Osteocyte (in vitro differentiated cells): ENCODE measurements around the gene GRK1. TPM values are rescaled to one million over a fixed set of nuclear protein-coding genes. Genes with fewer than 3 reads are reported as not detected.
"Not testable (repeated sequence)": the region's sequence is repeated elsewhere in the genome, so short reads cannot be mapped to it uniquely, and the experiment has no call there.

Experiments
- DNase-seq: peaks from one replicate; pipeline ENCODE4 v3.0.0; 2021; ENCODE audit warnings: mixed read lengths; ENCODE audit not compliant: unreplicated experiment; ENCODE audit errors: extremely low spot score
- H3K27ac Mint-ChIP-seq: one replicate; pipeline ENCODE4 v1.8.0; 2021; ENCODE audit warnings: mild to moderate bottlenecking, mixed read lengths; ENCODE audit not compliant: unreplicated experiment
- H3K27me3 Mint-ChIP-seq: one replicate; pipeline ENCODE4 v1.8.0; 2021; ENCODE audit warnings: mixed read lengths; ENCODE audit not compliant: unreplicated experiment
- H3K36me3 Mint-ChIP-seq: one replicate; pipeline ENCODE4 v1.8.0; 2021; ENCODE audit warnings: mixed read lengths; ENCODE audit not compliant: unreplicated experiment
- H3K4me1 Mint-ChIP-seq: one replicate; pipeline ENCODE4 v1.8.0; 2021; ENCODE audit warnings: mixed read lengths; ENCODE audit not compliant: unreplicated experiment
- H3K4me3 Mint-ChIP-seq: one replicate; pipeline ENCODE4 v1.8.0; 2021; ENCODE audit warnings: mild to moderate bottlenecking, moderate library complexity, mixed read lengths; ENCODE audit not compliant: unreplicated experiment
- H3K9me3 Mint-ChIP-seq: one replicate; pipeline ENCODE4 v1.8.0; 2021; ENCODE audit warnings: mixed read lengths; ENCODE audit not compliant: unreplicated experiment
- CTCF ChIP-seq: fragments of 200-600 bp; sonication (generic); IDR thresholded peaks from 2 replicates; pipeline ENCODE4 v1.5.0; 2021; ENCODE audit warnings: antibody characterized with exemption, mild to moderate bottlenecking, moderate library complexity
- total RNA-seq: library from RNA; stranded (reverse); gene quantifications from 2 replicates; pipeline ENCODE4 v1.2.1, GENCODE V29; 2021

The GRK1 gene
- total RNA-seq, 1 donor from 2014 or later, result not detected

GRCh38 chr13:113749507-113749906, 82.5 kb downstream of the GRK1 start:
- DNase-seq, result no peak
- H3K4me1 Mint-ChIP-seq, result no peaks in the 10 kb centered on the region

GRCh38 chr13:113749967-113750366, 82.9 kb downstream of the GRK1 start:
- H3K4me1 Mint-ChIP-seq, result no peaks in the 10 kb centered on the region
- no peak for DNase-seq
- no peak overlapping the region for H3K4me3 Mint-ChIP-seq
- TF ChIP-seq CTCF, result no peak
- H3K36me3 Mint-ChIP-seq, result no peaks in the 10 kb centered on the region
- no peaks in the 10 kb centered on the region for H3K9me3 Mint-ChIP-seq
- H3K27ac Mint-ChIP-seq, result no peak overlapping the region
- peaks cover 8% of the 10 kb centered on the region for H3K27me3 Mint-ChIP-seq

More at GRCh38 chr13:113749507-113749906, 82.5 kb downstream of the GRK1 start:
- Mint-ChIP-seq H3K9me3 (no peaks in the 10 kb centered on the region), H3K36me3 (no peaks in the 10 kb centered on the region), H3K4me3 (no peak overlapping the region), H3K27me3 (peaks cover 8% of the 10 kb centered on the region), H3K27ac (no peak overlapping the region)
- no peak for TF ChIP-seq CTCF

DNA sequence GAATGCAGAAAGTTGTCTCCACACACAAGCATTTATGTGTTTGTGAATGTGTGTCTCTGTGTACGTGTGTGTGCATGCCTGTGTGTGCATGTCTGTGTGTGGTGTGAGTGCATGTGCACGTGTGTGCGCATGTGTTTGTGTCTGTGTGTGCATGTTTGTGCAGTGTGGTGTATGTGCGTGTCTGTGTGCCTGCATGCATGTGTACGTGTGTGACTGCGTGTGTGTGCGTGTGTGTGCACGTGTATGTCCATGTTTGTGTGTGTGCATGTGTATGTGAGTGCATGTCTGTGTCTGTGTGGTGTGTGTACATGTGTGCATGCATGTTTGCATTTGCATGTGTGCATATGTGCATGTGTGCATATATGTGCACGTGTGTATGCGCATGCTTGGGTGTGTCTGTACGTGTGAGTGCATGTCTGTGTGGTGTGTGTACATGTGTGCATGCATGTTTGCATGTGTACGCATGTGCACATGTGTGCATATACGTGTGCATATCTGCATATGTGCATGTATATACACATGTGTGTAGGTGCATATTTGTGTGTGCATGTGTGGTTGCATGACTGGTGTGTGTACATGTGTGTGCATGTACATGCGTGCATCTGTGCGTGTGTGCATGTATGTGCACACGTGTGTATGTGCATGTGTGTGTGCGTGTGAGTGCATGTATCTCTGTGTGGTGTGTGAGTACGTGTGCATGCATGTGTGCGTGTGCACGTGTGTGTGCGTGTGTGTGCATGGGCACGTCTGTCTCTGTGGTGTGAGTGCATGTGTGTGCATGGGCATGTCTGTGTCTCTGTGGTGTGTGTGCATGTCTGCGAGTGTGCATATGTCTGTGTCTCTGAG, 83.8 kb downstream of the GRK1 start:
- Mint-ChIP-seq H3K4me3 (no peak overlapping the region), H3K27ac (no peak overlapping the region), H3K9me3 (no peaks in the 10 kb centered on the region), H3K27me3 (peaks cover 8% of the 10 kb centered on the region), H3K36me3 (no peaks in the 10 kb centered on the region), H3K4me1 (no peaks in the 10 kb centered on the region)
- no peak for DNase-seq
- TF ChIP-seq CTCF, result no peak

DNA sequence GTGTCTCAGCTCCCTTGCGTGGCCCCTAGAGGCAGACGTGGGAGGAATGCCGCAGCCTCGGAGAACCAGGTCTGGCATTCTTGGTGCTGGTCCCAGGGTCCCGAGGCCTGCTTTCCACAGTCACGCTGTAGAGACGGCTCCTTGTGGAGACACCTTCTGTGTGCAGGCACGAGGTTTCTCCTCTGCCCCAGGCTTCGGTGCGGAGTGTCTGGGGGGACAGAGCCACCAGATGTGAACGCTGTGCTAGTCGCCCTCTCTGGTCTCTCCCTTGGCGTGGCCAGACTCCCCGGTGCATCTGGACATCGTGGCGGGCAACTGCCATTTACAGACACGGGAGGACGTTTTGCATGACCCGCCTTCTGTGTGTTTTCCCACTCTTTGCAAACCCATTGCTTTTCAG, 84.5 kb downstream of the GRK1 start:
- no peak for TF ChIP-seq CTCF
- no peaks in the 10 kb centered on the region for H3K9me3 Mint-ChIP-seq
- H3K27ac Mint-ChIP-seq, result no peak overlapping the region
- DNase-seq, result no peak
- H3K4me1 Mint-ChIP-seq, result no peaks in the 10 kb centered on the region
- peaks cover 8% of the 10 kb centered on the region for H3K27me3 Mint-ChIP-seq
- H3K4me3 Mint-ChIP-seq, result no peak overlapping the region
- H3K36me3 Mint-ChIP-seq, result no peaks in the 10 kb centered on the region

GRCh38 chr13:113752211-113752986, 85.4 kb downstream of the GRK1 start:
- H3K27me3 Mint-ChIP-seq, H3K27ac Mint-ChIP-seq, H3K9me3 Mint-ChIP-seq, H3K4me3 Mint-ChIP-seq, H3K36me3 Mint-ChIP-seq, DNase-seq, H3K4me1 Mint-ChIP-seq: not testable (repeated sequence)
